Measurements from ENCODE around the gene HSD17B11. TPM values are rescaled to one million over a fixed set of nuclear protein-coding genes. Genes with fewer than 3 reads are reported as not detected.
"Not testable (repeated sequence)": the region's sequence is repeated elsewhere in the genome, so short reads cannot be mapped to it uniquely, and the experiment has no call there.

Gene HSD17B11
- total RNA-seq, 1 donor from 2014 or later, result 48.0 TPM

DNA sequence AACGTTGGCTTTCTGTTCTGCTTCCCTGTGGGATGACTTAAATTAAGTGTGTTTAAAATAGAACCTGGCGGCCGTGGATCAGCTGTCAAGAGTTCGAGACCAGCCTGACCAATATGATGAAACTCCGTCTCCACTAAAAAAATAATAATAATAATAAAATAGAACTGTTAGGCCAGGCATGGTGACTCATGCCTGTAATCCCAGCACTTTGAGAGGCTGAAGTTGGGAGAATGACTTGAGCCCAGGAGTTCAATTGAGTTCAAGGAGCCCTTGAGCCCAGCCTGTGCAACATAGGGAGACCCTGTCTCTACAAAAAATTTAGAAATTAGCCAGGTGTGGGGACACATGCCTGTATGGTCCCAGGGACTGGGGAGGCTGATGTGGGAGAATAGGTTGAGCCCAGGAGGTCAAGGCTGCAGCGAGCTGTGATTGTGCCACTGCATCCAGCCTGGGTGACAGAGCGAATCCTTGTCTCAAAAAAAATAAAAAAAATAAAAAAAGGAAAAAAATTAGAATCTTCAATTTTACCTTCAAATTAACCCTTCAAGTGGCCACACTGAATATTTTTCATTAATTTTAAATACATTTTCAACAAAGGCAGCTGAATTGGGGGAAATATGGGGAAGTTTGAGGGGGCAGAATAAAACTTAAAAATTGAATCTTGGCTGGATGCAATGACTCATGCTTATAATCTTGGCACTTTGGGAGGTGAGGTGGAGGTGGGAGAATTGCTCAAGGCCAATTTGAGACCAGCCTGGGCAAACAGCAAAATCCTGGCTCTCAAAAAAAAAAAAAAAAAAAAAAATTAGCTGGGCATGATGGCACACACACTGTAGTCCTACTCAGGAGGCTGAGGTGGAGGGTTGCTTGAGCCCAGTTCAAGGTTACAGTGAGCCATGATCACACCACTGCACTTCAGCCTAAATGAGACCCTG, 36.6 kb downstream of the HSD17B11 start:
- no peak for DNase-seq

DNA sequence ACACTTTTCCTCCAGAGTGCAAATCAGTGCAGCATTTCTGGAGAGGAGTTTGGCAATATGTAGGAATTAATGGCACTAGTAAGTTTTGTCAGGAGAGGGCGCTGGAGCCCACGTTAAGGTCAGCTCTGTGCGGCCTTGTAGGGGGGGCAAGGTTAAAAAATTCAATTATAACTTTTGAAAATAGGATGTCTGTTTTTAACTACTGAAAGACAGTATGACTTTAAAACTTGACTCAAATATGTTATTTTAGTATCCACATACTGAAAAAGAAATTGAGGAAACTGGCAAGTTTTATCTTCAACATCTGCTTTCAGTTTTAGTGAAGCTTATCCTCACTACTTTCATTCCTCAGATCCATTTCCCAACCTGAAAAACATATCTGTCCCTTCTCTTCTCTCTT, 37.4 kb downstream of the HSD17B11 start:
- peak; percentile 79 for DNase-seq

DNA sequence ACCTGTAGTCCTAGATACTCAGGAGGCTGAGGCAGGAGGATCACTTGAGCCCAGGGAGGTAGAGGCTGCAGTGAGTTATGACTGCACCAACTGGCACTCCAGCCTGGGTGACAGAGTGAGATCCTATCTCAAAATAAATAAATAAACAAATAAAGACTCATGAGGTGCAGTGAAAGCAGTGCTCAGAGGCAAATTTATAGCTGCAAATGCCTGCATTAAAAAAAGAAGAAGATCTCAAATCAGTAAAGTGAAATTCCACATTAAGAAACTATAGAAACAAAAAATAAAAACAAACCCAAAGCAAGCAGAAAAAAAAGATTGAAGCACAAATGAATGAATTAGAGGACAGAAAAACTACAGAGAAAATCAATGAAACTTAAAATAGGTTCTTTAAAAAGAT, 45.8 kb downstream of the HSD17B11 start:
- no peak for DNase-seq

DNA sequence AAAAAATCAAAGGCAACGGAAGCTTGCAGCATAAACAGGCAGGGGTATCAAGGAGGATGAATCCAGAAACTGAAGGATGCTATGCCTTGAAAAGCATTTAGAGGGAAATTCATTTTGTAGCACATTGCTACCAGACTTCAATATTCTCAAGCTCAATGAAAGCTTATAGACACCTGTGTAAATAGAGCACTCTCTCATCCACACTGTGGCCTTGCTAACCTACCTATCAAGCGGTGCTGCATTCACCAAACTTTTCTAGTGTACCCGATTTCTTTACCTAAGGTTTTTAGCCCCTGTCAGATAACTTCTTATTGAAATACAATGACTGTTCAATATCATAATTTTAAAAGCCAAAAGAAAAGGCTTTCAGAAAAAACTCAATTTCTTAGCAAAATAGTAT, 48.1 kb downstream of the HSD17B11 start:
- no peak for DNase-seq

DNA sequence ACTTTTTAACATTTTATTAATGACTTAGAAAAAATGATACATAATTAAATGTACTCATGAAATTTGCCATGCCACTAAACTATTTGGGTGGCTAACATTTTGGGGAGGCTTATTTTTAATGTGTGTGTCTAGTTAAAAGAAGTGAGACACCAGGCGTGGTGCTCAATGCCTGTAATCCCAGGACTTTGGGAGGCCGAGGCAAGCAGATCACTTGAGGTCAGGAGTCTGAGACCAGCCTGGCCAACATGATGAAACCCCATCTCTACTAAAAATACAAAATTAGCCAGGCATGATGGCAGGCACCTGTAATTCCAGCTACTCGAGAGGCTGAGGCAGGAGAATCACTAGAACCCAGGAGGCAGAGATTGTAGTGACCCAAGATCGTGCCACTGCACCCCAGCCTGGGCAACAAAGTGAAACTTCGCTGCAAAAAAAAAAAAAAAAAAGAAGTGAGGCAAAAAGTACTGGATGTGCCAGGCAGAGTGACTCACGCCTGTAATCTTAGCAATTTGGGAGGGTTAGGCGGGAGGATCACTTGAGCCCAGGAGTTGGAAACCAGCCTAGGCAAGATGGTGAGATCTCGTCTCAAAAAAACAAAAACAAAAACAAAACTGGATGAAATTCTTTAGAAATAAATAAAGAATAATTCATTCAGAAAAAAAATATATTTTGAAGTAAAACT, 48.9 kb downstream of the HSD17B11 start:
- DNase-seq, result not testable (repeated sequence)

DNA sequence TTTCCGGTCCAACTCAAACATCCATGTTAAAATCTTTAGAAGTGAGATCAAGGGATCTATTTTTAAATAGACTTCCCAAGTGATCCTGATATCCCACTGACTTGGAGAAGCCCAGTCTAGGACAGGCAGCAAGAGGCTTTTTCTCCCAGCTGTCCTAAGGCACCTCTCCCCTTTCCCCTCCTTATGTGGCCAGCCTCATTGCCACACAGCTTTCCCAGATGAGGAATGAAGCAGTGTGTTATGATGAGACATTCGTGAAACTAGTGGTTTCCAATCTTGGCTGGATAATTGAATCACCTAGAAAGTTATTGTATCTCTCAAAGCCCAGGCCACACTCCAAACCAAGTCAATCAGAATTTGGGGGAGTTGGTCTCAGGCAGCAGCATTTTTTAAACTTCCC, 51.5 kb downstream of the HSD17B11 start:
- DNase-seq, result no peak

DNA sequence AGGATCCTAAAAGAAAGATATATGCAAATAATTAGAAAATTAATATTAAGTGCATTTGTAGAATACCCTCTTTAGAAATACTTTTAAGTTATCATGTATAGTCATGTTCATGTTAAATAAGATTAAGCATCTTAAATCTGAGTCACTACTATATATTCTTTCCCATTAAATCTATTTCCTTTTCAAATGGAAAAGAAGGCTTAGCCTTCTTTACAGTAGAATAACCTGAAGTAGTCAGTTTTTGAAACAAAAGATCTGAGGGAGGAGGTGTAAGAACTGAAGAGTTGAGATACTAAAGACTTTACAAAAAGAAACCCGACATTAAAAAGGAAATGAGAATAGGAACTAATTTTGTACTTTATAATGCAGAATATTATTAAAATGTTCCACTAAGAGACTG, 53.6 kb downstream of the HSD17B11 start:
- DNase-seq, result no peak

DNA sequence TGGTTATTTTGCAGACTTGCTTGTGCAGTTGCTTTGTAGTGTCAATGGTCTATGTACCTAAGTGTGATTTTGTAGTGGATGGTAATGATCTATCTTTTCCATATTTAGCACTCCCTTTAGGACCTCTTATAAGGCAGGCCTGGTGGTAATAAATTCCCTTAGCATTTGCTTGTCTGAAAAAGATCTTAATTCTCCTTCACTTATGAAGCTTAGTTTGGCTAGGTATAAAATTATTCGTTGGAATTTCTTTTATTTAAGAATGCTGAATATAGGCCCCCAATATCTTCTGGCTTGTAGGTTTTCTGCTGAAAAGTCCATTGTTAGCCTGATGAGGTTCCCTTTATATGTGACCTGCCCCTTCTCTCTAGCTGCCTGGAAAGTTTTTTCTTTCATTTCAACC, 57.7 kb downstream of the HSD17B11 start:
- no peak for DNase-seq

DNA sequence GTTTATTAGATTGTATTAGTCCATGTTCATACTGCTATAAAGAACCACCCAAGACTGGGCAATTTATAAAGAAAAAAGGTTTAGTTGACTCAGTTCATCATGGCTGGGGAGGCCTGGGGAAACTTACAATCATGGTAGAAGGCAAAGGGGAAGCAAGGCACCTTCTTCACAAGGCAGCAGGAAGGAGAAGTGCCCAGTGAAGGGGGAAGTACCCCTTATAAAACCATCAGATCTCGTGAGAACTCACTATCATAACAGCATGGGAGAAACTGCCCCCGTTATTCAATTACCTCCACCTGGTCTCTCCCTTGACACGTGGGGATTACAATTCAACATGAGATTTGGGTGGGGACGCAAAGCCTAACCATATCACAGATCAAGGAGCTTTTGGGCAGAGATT, 60.2 kb downstream of the HSD17B11 start:
- DNase-seq, result no peak

DNA sequence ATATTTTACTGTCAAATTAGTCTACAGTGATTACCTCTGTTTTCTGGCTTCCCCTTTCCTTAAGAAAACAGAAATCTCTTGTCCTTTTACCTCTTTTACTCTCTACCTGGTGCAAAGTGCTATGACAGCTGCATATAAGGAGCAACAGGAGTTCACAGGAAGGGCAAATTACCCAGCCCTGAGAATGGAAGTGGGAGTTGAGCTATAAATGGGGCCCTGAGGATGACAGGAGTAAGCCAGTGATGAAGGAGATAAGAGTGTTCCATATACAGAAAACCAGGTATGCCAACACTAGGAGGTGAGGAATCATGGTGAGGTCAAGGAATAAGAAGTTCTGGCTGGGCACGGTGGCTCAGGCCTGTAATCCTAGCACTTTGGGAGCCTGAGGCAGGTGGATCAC, 63.9 kb downstream of the HSD17B11 start:
- no peak for DNase-seq

DNA sequence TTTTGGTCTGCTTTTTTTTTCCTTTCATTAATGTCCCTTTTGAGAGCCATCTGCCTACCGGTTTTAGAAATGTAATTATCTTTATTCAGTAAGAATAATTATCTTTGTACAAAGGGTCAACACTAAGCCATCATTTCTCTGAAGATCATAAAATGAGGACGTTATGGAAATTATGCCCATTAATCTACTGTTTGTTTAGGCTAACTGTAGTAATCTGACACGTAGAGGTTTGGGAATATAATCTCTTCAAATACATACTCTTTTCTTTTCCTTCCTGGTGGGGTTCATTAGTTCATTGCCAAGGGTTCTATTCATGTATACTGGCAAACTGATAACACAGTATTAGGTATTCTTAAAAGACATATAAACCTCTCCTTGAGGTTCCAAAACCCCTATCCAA, 64.5 kb downstream of the HSD17B11 start:
- DNase-seq, result no peak

DNA sequence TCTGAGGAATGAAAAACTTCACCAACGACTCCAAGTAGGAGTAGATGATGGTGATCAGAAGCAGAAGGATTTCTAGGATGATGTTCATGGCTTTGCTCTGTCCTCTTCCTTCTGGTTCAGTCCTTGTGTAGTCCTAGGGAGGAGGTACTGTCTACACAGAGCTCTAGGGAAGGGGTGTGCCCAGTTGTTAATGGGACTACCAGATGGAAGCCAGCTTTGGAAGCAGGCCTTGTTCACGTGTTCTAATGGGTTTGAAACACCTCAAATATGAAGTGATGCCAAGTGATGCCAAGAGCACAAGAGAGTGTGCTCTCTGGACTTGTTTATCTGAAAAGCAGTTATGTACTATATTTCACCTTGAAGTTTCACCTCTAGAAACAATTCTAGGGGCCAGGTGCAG, 68.2 kb downstream of the HSD17B11 start, which contains the start of gene HSD17B13:
TSS of gene HSD17B13 (minus strand) at position 129 of the 400 bp plus-strand sequence. CDS start at position 88, 41 bp downstream.
- DNase-seq, result no peak

DNA sequence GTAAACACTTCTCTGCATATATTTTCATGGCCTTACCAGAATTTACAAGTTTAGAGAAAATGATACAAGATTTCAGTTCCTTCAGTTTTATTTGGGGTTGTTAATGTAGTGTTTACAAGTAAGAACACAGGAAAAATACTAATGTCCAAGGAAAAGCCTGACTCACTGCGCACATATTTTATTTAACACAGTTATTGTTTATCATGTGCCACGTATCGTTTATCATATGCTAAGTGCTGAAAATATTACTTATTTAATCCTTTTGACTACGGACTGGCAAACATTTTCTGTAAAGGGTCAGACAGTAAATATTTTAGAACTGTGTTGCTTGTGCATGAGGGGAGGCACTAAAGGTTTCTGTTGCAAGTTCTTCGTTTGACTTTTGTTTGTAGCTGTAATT, 69.1 kb downstream of the HSD17B11 start:
- DNase-seq, result no peak

DNA sequence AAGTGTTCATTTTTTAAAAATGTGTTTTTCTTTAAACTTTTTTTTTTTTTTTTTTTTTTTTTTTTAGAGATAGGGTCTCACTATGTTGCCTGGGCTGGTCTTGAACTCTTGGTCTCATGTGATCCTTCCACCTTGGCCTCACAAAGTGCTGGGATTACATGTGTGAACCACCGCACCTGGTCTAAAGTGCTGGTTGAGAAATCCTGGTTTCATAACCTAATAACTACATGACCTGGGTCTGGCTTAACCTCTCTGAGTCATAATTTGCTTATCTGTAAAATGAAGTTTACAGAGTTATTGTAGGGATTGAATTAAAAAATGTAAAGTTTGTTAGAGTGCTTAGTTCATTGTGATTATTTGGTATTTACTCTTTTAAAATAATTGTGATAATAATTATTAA, 73.5 kb downstream of the HSD17B11 start:
- no peak for DNase-seq

DNA sequence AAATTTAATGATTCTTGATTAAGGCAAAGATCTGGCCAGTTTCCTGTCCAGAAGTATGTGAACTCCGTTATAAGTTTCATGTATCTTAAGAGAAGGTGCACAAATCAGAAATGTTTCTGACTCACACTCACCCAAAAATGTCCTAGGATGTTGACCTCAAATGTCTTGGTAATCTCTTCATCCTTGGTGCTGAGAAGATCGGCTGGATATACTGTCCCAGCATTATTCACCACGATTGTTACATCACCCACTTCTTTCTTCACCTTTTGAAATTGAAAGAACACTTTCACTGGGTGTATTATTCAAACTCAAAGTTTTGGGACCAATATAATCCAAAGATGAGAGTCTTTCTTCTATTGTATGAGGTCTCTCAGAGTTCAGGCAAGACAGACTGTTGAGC, 74.0 kb downstream of the HSD17B11 start:
- no peak for DNase-seq

DNA sequence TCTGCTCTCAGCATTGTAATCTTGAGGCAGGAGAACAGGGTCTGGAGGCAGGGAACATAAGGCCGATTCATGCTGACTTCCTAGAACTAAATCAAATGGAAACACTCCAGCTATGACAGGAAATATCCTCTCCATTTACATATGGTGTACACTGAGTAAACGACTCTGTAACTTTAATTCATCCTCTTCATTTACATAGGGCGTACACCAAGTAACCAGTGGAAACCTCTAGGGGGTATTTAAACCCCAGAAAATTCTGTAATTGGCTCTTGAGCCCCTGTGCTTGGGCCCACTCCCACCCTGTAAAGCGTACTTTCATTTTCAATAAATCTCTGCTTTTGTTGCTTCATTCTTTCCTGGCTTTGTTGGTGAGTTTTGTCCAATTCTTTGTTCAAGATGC, 76.0 kb downstream of the HSD17B11 start:
- DNase-seq, result peak; percentile 9

DNA sequence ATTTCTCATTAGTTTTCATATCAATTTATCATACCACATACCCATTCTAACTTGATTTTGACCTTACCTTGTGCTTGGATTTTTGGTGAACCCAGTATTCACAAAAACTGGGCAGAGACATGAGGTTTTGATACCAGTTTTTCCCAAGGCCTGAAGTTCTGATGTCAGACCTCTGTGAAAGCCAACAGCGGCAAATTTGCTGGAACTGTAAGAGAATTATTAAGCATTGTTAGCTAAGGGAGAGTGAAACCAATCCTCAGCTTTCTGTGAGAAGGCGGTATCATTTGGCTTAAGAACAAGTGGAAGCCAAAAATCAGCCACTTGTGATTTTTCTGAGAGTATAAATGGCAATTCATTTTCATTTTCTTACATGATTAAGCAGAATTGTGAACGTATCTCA, 77.2 kb downstream of the HSD17B11 start:
- DNase-seq, result no peak

DNA sequence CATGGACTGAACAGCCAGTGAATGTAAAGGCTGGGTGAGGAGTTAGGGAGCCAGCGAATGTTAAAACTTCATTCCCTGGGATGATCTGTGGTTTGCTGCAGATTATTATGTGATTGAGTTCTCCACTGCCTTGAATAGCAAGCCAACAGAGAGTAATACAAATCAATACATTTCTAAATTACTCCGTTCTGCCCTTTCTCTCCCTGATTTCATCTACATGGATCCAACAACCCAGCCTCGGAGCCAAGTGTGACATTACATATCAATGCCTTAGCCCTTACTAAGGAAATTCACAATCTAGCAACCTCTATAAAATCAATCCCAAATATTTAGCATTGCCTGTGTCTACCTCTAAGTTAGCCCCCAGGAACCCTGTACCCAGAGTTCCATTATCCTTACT, 79.3 kb downstream of the HSD17B11 start:
- no peak for DNase-seq

DNA sequence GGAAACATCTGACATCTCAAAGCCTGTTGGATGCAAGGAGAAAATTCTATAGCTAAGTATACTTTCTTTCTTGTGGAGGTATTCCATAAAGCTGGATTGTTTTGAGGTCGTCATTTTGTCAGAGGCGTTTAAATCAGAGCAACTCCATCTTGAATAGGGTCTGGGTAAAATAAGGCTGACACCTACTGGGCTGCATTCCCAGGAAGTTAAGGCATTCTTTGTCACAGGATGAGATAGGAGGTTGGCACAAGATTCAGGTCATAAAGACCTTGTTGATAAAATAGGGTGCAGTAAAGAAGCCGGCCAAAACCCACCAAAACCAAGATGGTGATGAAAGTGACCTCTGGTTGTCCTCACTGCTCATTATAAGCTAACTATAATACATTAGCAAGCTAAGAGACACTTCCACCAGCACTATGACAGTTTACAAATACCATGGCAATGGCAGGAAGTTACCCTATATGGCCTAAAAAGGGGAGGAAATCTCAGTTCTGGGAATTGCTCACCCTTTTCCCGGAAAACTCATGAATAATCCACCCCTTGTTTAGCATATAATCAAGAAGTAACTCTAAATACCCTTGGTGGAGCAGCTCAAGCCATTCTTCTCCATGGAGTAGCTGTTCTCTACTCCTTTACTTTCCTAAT, 80.2 kb downstream of the HSD17B11 start:
- DNase-seq, result no peak

DNA sequence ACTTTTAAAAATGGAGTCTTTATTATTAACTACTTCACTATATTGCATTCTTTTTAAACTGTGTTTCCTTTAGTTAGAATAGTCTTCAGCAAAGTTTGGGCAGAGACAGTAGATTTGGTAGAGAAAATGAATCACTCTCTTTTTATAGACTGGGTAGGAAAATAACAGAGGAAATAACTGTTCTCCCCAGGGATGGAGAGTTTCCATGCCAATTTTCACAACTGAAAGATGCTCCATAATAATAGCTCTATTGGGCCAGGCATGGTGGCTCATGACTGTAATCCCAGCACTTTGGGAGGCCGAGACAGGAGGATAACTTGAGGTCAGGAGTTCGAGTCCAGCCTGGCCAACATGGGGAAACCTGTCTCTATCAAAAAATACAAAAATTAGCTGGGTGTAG, 81.4 kb downstream of the HSD17B11 start:
- peak; percentile 58 for DNase-seq

DNA sequence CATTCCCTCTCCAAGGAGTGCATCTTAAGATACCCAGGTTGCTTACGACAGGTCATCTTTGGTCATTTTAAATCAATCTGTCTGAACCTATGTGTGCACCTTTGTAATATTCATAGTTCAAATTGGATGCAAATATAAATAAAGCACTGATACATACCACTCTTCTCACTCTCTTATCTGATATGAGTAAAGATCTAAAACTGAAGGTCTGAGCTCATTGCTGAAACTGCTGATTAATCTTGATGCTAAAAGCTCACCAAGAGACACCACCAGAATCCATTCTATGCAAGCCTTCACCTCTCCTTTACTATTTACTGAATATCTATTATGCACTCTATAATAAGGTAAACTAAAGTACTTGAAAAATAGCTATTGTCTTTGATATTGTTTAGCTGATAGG, 84.9 kb downstream of the HSD17B11 start:
- DNase-seq, result no peak

DNA sequence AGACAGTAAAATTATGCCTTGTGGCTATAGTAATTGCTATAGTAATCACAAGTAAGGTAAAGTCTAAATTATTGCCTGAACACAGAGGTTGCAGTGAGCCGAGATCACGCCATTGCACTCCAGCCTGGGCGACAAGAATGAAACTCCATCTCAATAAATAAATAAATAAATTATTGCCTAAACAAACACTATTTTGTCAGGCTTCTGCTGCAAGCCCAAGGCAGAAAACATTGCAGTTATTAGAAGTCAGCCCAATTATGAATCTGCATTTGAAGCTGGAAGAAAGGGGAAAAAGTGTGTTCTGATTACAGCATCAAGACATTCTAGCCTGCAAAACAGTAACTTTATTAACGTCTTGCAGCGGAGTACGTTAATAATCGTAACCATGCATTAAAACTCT, 85.4 kb downstream of the HSD17B11 start:
- DNase-seq, result no peak

DNA sequence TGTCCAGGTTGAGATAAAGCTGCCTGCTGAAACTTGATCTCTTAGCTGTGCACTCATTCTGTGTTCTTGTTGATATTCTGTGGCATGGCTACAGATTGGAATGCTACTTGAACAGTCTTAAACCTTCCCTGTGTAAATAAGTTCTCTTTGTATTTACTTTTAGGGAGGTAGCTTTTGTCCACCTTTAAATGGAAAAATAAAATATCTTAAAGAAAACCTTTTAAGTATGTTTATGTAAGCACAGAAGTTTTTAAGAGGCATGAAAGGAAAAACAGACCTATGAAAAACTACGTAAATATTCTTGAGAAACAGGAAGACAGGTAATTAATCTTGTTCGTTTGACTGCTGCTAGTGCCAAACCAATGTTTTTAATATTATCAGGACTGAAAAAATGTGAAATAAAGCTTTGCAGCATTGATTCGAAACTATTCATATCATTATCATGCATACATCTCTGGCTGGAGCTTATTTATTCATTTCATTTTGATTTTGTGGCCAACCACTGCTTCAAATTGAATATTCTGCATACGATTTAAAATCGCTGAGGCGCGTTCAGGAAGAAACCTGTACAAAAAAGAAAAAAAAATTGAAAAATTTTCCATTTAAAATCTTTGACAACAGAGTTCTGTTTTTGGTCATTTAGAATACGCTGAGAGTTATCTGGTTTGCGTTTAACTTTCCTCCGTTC, 86.1 kb downstream of the HSD17B11 start:
- no peak for DNase-seq
